Measurements from ENCODE around the gene CCDC60.

CCDC60 gene

GRCh38 chr12:119334430-119335170, at the start of gene CCDC60:
Gene CCDC60 (plus strand): TSS chr12:119334729. CDS start chr12:119335177, 448 bp downstream.
- no peak within 1 kb of the TSS for H3K4me3 ChIP-seq
- DNase-seq (ENCODE audit: low spot score) = no peak
- no peak within 1 kb of the TSS for H3K27ac ChIP-seq
- no peak for TF ChIP-seq CTCF (IDR thresholded peaks at IDR 0.05)

- no peak for TF ChIP-seq CTCF (IDR thresholded peaks at IDR 0.05)
These were observed 46.0 kb upstream of the CCDC60 start for GRCh38 chr12:119288576-119288975.

GRCh38 chr12:119292893-119293630, 41.5 kb upstream of the CCDC60 start:
- Histone ChIP-seq H3K27ac (no peak overlapping the region), H3K4me3 (no peak overlapping the region)
- no peak for DNase-seq (ENCODE audit: low spot score)
- TF ChIP-seq CTCF (IDR thresholded peaks at IDR 0.05) = no peak

More at GRCh38 chr12:119288576-119288975, 46.0 kb upstream of the CCDC60 start:
- Histone ChIP-seq H3K27ac (no peak overlapping the region), H3K4me3 (no peak overlapping the region)
- no peak for DNase-seq (ENCODE audit: low spot score)

- TF ChIP-seq CTCF (IDR thresholded peaks at IDR 0.05) = no peak
- no peak for DNase-seq (ENCODE audit: low spot score)
- H3K27ac ChIP-seq = no peak overlapping the region
- no peak overlapping the region for H3K4me3 ChIP-seq
These were observed 40.3 kb upstream of the CCDC60 start for GRCh38 chr12:119294211-119294610.

- no peak for TF ChIP-seq CTCF (IDR thresholded peaks at IDR 0.05)
These were observed 38.0 kb upstream of the CCDC60 start for GRCh38 chr12:119296535-119296934.

GRCh38 chr12:119299130-119299529, 35.4 kb upstream of the CCDC60 start:
- H3K4me3 ChIP-seq = no peak overlapping the region
- no peak for TF ChIP-seq CTCF (IDR thresholded peaks at IDR 0.05)
- DNase-seq (ENCODE audit: low spot score) = no peak
- H3K27ac ChIP-seq = no peak overlapping the region

More at GRCh38 chr12:119296535-119296934, 38.0 kb upstream of the CCDC60 start:
- no peak overlapping the region for H3K4me3 ChIP-seq
- no peak for DNase-seq (ENCODE audit: low spot score)
- H3K27ac ChIP-seq = no peak overlapping the region

Data from coronary artery (tissue), 2 donors.